ENCODE results near the gene LCN6. TPM values are rescaled to one million over a fixed set of nuclear protein-coding genes. Genes with fewer than 3 reads are reported as not detected.

The LCN6 gene
- polyA plus RNA-seq, 3 donors from 2014 or later = not detected

- Mint-ChIP-seq H3K27ac (no peak overlapping the region), H3K36me3 (no peaks in the 10 kb centered on the region), H3K9me3 (no peaks in the 10 kb centered on the region), H3K27me3 (ENCODE audit: low read depth in 3 of 3) (peaks cover 0 to 4% (median 2%) of the 10 kb centered on the region in 3 donors), H3K4me3 (no peak overlapping the region), H3K4me1 (no peaks in the 10 kb centered on the region)
- no peak for DNase-seq
Observed at GRCh38 chr9:136740971-136741882, 7.1 kb downstream of the LCN6 start.

GRCh38 chr9:136740491-136740890, 7.8 kb downstream of the LCN6 start:
- DNase-seq = no peak
- Mint-ChIP-seq H3K36me3 (no peaks in the 10 kb centered on the region), H3K4me1 (no peaks in the 10 kb centered on the region)

GRCh38 chr9:136740069-136740468, 8.3 kb downstream of the LCN6 start:
- no peaks in the 10 kb centered on the region for H3K36me3 Mint-ChIP-seq
- no peaks in the 10 kb centered on the region for H3K9me3 Mint-ChIP-seq
- H3K27me3 Mint-ChIP-seq (ENCODE audit: low read depth in 3 of 3) = peaks cover 0 to 4% (median 2%) of the 10 kb centered on the region in 3 donors
- no peak overlapping the region for H3K4me3 Mint-ChIP-seq
- DNase-seq = no peak
- H3K4me1 Mint-ChIP-seq = no peaks in the 10 kb centered on the region
- H3K27ac Mint-ChIP-seq = no peak overlapping the region

More at GRCh38 chr9:136740491-136740890, 7.8 kb downstream of the LCN6 start:
- Mint-ChIP-seq H3K27ac (no peak overlapping the region), H3K27me3 (ENCODE audit: low read depth in 3 of 3) (peaks cover 0 to 4% (median 2%) of the 10 kb centered on the region in 3 donors), H3K4me3 (no peak overlapping the region), H3K9me3 (no peaks in the 10 kb centered on the region)

- peaks cover 0 to 4% (median 2%) of the 10 kb centered on the region in 3 donors for H3K27me3 Mint-ChIP-seq (ENCODE audit: low read depth in 3 of 3)
- H3K36me3 Mint-ChIP-seq = no peaks in the 10 kb centered on the region
- no peak overlapping the region for H3K4me3 Mint-ChIP-seq
- no peaks in the 10 kb centered on the region for H3K4me1 Mint-ChIP-seq
- DNase-seq = no peak
- no peaks in the 10 kb centered on the region for H3K9me3 Mint-ChIP-seq
- H3K27ac Mint-ChIP-seq = no peak overlapping the region
Observed at GRCh38 chr9:136739509-136739908, 8.8 kb downstream of the LCN6 start.

- Mint-ChIP-seq H3K4me3 (no peak overlapping the region), H3K36me3 (no peaks in the 10 kb centered on the region), H3K27ac (no peak overlapping the region), H3K9me3 (no peaks in the 10 kb centered on the region), H3K4me1 (no peaks in the 10 kb centered on the region), H3K27me3 (ENCODE audit: low read depth in 3 of 3) (peaks cover 0 to 4% (median 2%) of the 10 kb centered on the region in 3 donors)
- no peak for DNase-seq
Observed at GRCh38 chr9:136738960-136739359, 9.4 kb downstream of the LCN6 start.

- DNase-seq = no peak
- H3K36me3 Mint-ChIP-seq = no peaks in the 10 kb centered on the region
- no peaks in the 10 kb centered on the region for H3K4me1 Mint-ChIP-seq
- H3K4me3 Mint-ChIP-seq = no peak overlapping the region
- no peaks in the 10 kb centered on the region for H3K9me3 Mint-ChIP-seq
- H3K27ac Mint-ChIP-seq = no peak overlapping the region
- peaks cover 0 to 4% (median 2%) of the 10 kb centered on the region in 3 donors for H3K27me3 Mint-ChIP-seq (ENCODE audit: low read depth in 3 of 3)
Observed at GRCh38 chr9:136735812-136736480, 12.4 kb downstream of the LCN6 start.

GRCh38 chr9:136734837-136735496, 13.4 kb downstream of the LCN6 start:
- no peaks in the 10 kb centered on the region for H3K4me1 Mint-ChIP-seq
- H3K36me3 Mint-ChIP-seq = no peaks in the 10 kb centered on the region
- H3K27me3 Mint-ChIP-seq (ENCODE audit: low read depth in 3 of 3) = peaks cover 0 to 8% (median 0%) of the 10 kb centered on the region in 3 donors
- no peak overlapping the region for H3K27ac Mint-ChIP-seq
- H3K4me3 Mint-ChIP-seq = no peak overlapping the region
- no peak for DNase-seq
- no peaks in the 10 kb centered on the region for H3K9me3 Mint-ChIP-seq

- no peaks in the 10 kb centered on the region for H3K4me1 Mint-ChIP-seq
- DNase-seq = no peak
- no peak overlapping the region for H3K4me3 Mint-ChIP-seq
Observed at GRCh38 chr9:136733611-136734010, 14.7 kb downstream of the LCN6 start.

GRCh38 chr9:136732444-136733178, 15.7 kb downstream of the LCN6 start:
- Mint-ChIP-seq H3K4me1 (peaks cover under 1 to 1% of the 10 kb centered on the region in 2 donors), H3K9me3 (no peaks in the 10 kb centered on the region), H3K27ac (no peak overlapping the region), H3K27me3 (ENCODE audit: low read depth in 3 of 3) (peaks cover 3 to 8% (median 7%) of the 10 kb centered on the region in 3 donors), H3K4me3 (no peak overlapping the region), H3K36me3 (no peaks in the 10 kb centered on the region)
- DNase-seq = no peak

More at GRCh38 chr9:136733611-136734010, 14.7 kb downstream of the LCN6 start:
- peaks cover 0 to 8% (median 2%) of the 10 kb centered on the region in 3 donors for H3K27me3 Mint-ChIP-seq (ENCODE audit: low read depth in 3 of 3)
- H3K27ac Mint-ChIP-seq = no peak overlapping the region
- no peaks in the 10 kb centered on the region for H3K36me3 Mint-ChIP-seq
- no peaks in the 10 kb centered on the region for H3K9me3 Mint-ChIP-seq

- H3K27me3 Mint-ChIP-seq (ENCODE audit: low read depth in 3 of 3) = peaks cover 13 to 20% (median 15%) of the 10 kb centered on the region in 3 donors
- peak overlapping the region in 1 of 6 donors; percentile 30 for H3K27ac Mint-ChIP-seq
- peak overlapping the region; percentile 7 to 41 (median 38) for H3K4me3 Mint-ChIP-seq
- no peak for DNase-seq
- no peaks in the 10 kb centered on the region for H3K9me3 Mint-ChIP-seq
- peaks cover 14 to 20% of the 10 kb centered on the region in 2 donors for H3K4me1 Mint-ChIP-seq
- H3K36me3 Mint-ChIP-seq = peaks cover 3 to 5% (median 4%) of the 10 kb centered on the region in 3 donors
Observed at GRCh38 chr9:136729926-136730325, 18.4 kb downstream of the LCN6 start.

GRCh38 chr9:136729144-136729543, 19.2 kb downstream of the LCN6 start:
- peaks cover 13 to 20% (median 15%) of the 10 kb centered on the region in 3 donors for H3K27me3 Mint-ChIP-seq (ENCODE audit: low read depth in 3 of 3)
- H3K36me3 Mint-ChIP-seq = peaks cover 6 to 10% (median 7%) of the 10 kb centered on the region in 3 donors
- H3K4me1 Mint-ChIP-seq = peaks cover 18 to 25% of the 10 kb centered on the region in 2 donors
- peak overlapping the region; percentile 26 to 46 (median 38) for H3K4me3 Mint-ChIP-seq
- DNase-seq = no peak
- no peaks in the 10 kb centered on the region for H3K9me3 Mint-ChIP-seq
- peak overlapping the region in 1 of 6 donors; percentile 30 for H3K27ac Mint-ChIP-seq

GRCh38 chr9:136728548-136729123, 19.7 kb downstream of the LCN6 start:
- Mint-ChIP-seq H3K4me3 (peak overlapping the region in 3 of 5 donors; percentile 7 to 55 (median 38)), H3K9me3 (no peaks in the 10 kb centered on the region), H3K27me3 (ENCODE audit: low read depth in 3 of 3) (peaks cover 13 to 20% (median 17%) of the 10 kb centered on the region in 3 donors), H3K4me1 (peaks cover 20 to 25% of the 10 kb centered on the region in 2 donors), H3K36me3 (peaks cover 6 to 15% (median 7%) of the 10 kb centered on the region in 3 donors), H3K27ac (no peak overlapping the region)
- DNase-seq = no peak
